AG09319 (cell line): ENCODE measurements around the gene STK39.
"Not testable (repeated sequence)": the region's sequence is repeated elsewhere in the genome, so short reads cannot be mapped to it uniquely, and the experiment has no call there.

Experiments
- DNase-seq: peaks from one replicate; pipeline ENCODE4 v3.0.0-alpha.2; 2010; ENCODE audit warnings: low read depth; ENCODE audit errors: extremely low read depth
- CTCF ChIP-seq: IDR thresholded peaks from 2 replicates; pipeline ENCODE4 v1.5.1; 2011; ENCODE audit warnings: low read depth, mild to moderate bottlenecking, inconsistent platforms, low read length, moderate library complexity

STK39 gene

GRCh38 chr2:168090366-168091135 is 156.8 kb downstream of the STK39 start:
- DNase-seq = no peak
- TF ChIP-seq CTCF = no peak

GRCh38 chr2:168089200-168089599 is 158.2 kb downstream of the STK39 start:
- DNase-seq = no peak
- no peak for TF ChIP-seq CTCF

GRCh38 chr2:168087401-168087800 is 160.0 kb downstream of the STK39 start:
- no peak for DNase-seq
- no peak for TF ChIP-seq CTCF

- DNase-seq = no peak
- no peak for TF ChIP-seq CTCF
These were observed 160.5 kb downstream of the STK39 start for GRCh38 chr2:168086851-168087250.

GRCh38 chr2:168085801-168086361 is 161.5 kb downstream of the STK39 start:
- no peak for TF ChIP-seq CTCF
- DNase-seq = no peak

- no peak for TF ChIP-seq CTCF
- no peak for DNase-seq
These were observed 163.1 kb downstream of the STK39 start for GRCh38 chr2:168084288-168084687.

- not testable (repeated sequence) for DNase-seq
These were observed 165.9 kb downstream of the STK39 start for GRCh38 chr2:168081452-168081851.

GRCh38 chr2:168079236-168079635 is 168.2 kb downstream of the STK39 start:
- TF ChIP-seq CTCF = no peak
- no peak for DNase-seq
